AG20443 (cell line): ENCODE measurements around the gene BCL11B.

Experiments
- DNase-seq: peaks from one replicate; pipeline ENCODE4 v3.0.0; 2012; ENCODE audit warnings: low spot score, mixed read lengths

BCL11B gene

DNA sequence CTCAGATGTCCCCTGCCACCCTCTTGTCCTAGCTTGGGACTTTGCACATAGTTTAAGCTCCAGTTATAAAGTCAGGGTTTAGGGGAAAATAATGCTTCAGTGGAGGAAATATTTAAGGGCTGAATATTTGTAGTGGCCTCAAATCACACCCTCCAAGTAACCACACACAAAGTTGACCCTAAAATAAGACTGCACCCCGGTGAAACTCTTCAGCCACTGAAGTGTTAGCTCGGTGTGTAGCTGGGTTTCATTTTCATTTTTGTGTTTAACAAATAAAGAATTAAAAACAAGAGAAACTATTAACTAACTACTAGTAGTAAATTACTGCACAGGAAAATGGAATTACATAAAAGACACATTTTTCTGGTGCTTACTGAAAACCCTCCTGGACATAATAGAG lies 14.8 kb upstream of the BCL11B start:
- DNase-seq, result no peak

DNA sequence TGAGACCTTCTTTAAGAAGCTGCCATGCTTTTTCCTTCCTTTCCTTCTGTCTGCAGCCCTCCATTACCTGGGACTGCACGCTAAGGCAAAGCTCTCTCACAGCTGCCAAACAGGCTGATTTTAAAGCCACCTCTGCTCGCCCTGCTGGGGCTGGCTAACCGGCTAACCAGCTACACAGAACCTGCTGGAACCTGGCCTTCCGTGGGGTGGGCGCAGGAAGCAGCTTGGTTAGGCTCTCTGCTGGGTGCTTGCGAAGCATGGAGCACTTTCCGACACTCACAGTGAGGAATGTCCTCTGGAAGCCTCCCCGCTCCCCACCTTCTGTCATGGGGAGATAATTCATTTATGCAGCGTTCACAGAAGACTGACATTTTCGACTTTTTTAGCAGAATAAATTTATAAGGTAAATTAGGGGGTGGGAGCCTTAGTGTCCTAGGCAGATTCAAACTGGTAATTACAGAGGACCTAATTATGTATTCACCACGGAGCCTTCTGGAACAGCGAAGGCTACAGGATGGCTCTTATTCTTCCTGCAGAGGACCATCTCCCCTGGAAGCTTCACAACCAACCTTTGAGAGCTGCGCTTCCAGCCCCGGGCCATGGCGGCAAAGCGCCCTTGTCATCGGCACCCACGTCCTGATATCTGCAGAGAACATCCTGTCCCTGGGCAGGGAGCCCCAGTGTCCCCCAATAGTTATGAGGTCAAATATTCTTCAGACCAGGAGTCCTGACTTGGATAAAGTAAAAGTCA lies 12.4 kb upstream of the BCL11B start:
- peak; percentile 4 for DNase-seq

DNA sequence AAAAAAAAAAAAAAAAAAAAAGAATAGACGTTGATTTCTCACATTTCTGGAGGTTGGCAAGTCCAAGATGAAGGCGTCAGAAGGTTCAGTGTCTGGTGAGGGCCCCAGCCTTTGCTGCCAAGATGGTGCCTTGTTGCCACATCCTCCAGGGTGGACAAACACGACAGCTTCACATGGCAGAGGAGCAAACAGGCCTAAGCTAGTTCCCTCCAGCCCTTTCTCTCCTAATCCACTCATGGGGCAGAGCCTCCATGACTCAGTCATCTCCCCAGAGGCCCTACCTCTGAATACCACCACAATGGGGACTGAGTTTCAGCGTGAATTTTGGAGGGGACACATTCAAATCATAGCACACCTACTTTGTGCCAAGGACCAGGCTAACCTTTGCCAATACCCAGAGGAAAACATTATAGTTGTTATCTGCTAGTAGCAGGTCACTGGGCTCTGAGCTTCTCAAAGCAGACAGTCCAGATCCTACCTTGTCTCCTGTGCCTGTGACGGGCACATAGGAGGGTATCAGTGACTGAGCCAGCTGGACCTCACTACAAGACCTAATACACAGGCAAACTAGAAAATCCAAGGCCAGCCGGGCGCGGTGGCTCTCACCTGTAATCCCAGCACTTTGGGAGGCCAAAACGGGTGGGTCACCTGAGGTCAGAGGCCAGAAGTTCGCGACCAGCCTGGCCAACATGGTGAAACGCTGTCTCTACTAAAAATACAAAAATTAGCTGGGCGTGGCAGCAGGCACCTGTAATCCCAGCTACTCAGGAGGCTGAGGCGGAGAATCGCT lies 10.5 kb upstream of the BCL11B start:
- DNase-seq, result no peak

DNA sequence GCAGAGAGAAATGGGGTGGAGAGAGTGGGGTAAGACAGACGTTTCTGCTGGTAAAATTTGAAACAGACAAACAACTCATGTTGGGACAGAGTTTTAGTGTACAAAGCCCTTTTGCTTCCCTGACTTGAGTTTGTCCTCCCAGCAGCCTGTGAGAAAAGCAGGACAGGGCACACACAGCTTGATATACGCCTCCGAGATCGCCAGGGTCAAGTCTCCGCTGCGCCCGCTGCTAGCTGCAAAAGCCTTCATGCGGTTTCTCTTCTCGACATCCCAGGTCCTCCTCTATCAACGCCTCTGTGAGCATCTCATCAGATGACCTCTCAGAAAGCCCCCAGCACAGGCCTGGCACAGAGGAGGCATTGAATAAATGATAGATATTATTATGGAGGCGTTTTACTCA lies 9.4 kb upstream of the BCL11B start:
- DNase-seq, result no peak

DNA sequence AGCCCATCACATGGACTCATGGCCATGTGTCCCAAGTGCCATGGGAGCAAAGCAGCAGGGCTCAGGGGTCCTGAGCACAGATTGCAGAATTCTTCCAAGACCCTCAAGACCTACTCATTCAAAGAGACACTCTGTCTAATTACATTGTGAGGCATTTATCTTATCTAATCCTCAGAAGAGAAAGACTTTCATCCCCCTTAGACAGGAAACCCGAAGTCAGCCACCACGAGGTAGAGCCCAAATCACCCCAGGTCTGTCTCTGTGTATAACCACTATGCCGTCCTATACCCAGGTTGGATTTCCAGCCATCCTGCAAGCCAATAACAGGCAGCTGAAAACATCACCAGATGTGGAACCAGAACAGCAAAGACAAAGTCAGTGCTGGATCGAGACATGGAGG lies 8.9 kb upstream of the BCL11B start:
- no peak for DNase-seq

DNA sequence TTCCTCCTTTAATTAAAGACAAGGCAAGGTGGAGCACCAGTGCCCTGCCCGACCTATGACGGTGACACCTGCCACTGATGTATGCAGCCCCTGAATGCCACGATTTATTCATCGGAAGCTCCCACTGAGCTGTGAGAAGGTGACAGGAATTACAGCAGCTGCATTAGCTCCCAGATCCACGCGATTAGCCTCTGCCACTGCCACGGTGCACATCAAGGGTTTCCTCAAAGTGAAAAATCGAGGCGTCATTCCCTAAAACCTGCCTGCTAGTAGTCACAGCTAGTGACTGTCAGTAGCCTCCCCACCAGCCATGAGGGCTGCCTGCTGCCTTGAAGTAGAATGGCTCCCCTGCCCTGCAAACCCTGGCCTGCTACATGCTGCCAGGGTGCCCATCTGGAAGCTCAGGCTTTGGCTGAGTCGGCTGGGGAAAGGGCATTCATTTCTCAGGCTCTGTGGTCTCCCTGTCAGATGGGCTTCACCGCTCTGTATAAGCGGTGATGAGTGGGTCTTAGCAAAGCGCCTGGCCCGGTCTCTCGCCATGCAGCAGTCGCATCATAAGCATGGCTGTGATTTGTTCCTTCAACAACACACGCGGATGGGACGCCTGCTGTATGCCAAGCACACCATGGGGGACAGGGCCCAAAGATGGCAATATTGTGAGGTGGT lies 8.2 kb upstream of the BCL11B start:
- no peak for DNase-seq

DNA sequence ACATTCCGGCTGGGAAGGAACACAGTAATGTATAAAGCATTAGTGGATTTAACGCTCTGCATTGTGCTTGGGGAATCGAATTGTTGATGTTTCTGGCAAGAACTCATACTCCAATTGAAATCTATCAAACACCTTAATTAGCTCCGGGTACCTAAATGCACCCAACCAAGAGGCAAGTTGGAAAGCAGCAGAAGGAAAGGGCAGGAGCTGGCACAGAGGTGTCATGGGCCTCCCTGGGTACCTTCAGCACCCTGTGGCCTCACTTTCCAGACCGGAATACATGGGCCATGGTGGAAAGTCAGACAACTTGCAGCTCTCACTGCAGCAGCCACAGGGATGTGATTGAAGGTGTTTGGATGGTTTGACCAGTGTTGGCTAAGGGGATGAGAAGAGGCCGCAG lies 6.8 kb upstream of the BCL11B start:
- no peak for DNase-seq

DNA sequence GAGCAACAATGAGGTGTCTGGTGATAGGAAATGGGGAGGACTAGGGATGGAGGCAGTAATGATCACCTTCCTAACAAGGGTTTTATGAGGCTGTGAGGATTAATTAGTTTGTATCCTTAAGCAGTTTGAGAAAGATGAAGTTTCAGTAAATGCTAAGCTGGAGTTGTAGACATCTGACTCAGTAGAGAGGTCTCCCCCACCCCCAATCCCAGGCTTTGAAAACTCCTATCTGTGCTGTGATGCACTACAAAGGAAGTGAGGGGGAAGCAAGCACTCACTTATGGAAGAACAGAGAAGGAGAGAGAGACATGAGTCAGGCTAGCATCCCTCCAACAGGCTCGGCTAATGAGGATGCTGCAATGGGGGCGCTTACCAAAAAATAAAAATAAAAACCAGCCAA lies 5.5 kb upstream of the BCL11B start:
- DNase-seq, result no peak

DNA sequence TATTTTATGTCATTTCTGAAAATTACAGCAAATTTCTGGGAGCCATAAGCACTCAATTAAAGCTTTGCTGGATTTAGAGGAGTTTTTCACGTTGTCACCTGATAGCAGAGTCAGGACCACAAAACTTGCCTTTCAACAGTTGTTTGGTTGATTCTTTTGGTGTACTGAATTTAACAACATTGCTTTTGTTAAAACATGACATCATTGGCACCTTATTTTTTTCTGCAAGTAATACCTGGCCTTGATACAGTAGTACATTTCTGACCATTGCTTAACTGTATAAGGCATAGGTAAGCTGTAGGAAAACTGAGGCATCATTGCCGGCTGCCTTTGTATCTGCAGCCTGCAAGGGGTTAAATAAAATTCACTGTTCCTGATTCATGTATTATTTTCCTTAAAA lies 4.5 kb upstream of the BCL11B start:
- no peak for DNase-seq

DNA sequence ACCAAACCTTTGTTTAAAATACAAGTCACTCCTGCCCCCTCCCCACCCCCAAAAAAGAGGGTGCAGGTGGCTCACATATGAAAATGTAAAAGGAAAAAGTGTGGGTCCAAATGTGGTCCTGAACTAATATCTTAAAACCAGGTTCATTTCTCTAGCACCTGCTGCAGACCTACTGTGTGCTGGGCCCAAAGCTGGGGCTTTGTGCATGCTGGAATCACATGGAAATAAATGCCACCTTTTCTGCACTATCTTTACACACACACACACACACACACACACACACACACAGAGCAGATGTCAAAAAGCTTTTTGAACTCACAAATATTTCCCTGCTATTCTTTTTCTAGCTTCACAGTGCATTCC lies 3.2 kb upstream of the BCL11B start:
- DNase-seq, result no peak

DNA sequence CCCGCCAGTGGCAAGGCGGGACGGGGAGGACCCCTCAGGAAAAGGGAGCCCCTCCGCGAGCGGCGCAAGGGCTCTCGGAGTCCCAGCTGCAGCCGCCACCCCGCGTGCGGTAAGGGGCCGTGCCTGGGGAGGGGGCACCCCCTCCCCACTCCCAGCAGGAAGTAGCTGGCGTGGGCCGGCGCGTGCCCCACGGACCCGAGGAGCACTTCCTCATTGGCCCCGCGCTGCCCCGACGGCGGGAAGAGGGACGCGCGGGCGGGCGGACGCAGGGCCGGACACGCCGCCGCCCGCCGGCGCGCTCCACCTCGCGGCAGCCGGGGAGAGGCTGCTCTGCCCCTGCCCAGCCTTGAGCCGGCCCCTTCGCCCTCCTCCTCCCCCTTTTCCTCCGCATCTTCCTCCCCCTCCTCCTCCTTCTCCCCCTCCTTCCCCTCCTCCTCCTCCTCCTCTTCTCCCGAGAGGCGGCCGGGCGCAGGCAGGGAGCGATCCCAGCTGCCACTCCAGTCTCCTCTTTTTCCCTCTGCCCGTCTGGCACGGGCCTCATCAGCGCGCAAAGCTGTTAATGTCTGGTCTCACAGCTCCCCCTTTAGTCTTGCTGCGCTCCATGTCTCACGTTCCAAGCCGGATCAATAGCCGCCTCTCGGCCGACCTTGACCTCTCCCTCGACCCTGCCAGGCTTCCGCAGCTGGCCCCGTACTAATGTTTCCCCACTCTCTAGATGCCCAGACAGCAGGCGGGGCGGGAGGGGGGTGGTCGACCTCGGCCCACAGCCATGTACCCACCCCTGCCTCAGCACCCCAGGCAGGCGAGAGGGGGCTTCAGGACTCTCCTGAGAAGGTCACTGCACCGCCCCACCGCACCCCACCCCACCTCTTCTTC lies 2.6 kb upstream of the BCL11B start:
- DNase-seq, result peak; percentile 80

DNA sequence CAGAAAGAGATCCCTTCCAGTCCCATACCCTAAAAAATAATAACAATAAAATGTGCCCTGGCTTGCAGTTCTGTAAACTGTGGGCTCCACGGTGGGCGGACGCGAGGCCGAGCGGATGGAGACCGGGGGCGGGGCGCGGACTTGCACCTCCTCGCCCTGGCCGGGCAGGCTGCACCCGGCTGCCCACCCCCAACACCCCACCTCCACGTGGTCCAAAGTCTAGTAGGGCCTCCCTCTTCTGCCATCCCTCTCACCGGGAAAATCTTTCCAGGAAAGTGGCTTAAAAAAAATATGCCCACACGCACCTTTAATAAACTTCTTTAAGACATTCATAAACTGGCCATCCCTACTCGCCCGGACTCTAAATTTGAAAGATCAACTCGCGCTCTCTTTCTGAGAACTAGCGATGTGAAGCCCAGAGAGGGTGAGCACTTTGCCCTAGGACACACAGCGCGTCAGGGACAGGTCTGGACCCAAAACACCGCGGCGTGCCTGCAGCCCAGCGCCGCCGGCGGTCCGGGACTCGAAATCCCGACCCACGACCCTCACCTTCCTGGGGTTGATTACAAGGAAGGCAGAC lies 1.9 kb upstream of the BCL11B start:
- DNase-seq, result no peak

DNA sequence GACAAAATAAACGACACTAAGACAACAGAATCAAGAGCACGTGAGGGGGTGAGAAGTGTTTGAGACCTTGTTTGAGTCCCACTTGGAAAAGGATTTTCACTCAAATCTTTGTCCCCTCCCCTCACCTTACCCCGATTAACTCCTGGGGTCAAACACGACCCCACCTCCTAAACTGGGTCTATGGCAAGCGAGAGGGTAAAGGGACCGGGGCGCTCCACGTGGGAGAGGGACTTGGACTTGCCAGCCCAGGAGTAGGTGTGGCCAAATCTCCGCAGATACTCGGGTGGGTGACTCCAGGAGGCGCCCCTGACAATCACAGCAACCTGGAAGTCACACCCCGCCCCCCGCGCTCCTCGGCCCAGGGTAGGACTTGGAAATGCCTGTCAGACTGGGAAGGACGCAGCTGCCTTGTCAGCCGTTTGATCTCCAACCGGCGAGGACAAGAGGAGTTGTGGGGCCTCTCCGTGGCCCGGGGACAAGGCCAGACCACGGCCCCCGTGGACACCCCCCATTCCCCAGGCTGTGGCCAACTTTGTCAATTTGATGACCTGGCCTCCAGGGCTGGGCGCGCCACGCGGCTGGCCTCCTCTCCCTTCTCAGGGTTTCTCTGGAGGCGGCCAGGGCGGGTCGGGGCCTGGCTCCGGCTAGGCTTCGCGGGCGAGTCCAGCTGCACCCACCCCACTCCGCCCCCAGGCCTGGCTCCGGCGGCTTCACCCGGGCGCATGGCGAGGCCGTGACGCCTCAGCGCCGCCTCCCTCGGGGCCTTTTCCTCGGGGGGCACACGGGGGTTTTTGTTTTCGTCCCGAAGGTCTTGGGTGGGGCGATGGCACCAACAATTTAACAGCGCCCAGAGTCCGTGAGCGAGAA lies 1.1 kb upstream of the BCL11B start:
- no peak for DNase-seq

DNA sequence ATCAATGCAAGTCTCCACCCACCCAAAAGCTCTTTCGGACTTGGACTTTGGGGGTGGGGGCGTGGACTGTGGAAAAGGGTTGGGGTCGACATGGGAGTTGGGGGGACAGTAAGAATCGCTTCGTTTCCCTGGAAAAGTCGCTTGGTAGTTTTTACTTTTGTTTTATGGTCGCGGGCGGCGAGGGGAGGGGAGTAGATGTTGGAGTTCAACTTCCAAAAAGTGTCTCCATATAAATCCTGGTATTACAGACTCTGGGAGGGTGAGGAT lies 568 bp upstream of the BCL11B start:
- DNase-seq, result no peak

DNA sequence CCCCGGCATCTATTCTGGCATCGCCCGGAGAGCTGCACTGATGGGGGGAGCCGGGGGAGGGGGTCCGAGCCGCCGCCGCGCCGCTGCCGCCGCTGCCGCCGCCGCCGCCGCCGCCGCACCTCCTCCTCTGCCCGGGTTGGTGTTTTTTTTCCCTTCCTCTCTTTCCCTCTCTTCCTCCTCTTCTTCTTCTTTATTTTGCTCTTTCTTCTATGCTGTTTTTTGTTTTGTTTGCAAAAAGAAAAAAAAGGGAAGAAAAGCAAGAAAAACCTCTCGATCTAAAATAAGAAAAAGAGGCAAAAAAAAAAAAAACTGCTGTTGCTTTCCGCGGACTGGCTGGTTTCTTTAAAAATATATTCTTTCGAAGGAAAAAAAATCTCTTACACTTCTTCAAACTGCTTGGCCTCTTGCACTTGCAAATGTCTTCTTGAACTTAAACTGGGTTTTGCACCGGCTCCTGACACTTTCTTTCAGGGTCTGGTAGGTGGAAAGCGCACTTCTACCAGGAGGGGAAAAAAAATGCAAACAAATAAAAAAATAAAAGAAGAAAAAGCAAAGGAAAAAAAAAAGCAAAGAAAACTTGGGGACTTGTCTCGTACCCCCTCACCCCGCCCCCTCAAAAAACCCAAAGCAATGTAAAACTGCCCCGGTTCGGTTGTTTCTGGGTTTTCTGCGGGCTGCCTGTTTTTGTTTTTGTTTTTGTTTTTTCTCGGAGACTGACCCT lies 616 bp downstream of the BCL11B start:
- DNase-seq, result no peak

DNA sequence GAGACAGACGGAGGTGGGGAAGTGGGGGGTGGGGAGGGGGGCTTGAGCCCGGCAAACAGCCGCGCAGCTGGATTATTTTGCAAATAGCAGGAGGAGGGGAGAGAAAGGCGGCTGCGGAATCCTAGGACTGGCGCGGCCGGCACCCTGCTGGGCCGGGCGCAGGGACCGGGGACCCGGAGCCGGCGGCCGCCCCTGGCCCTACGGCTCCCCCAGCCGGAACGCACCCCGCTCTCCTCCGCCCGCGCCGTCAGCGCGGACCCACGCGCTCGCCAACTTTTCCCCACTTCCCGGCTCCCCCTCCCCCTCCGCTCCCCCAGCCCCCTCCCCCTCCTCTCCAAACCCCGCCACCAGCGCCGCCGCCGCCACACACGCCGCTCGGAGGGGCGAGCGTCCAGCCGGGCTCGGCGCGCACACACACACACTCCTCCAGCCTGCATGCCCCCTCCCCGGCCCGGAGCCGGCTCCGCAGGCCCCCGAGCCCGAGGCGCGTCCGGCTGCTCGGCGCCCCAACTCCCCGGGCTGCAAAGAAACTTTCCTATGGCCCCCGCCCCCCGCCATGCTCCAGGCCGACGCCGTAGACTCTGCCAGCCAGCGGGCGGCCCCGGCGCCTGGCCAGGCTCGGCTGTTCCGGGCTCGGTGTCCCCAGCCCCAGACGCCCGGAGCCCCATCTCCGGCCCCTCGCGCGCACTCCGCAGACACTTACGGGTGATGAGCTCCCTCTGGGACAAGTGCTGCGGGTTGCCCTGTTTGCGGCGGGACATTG lies 1.4 kb downstream of the BCL11B start:
- no peak for DNase-seq

DNA sequence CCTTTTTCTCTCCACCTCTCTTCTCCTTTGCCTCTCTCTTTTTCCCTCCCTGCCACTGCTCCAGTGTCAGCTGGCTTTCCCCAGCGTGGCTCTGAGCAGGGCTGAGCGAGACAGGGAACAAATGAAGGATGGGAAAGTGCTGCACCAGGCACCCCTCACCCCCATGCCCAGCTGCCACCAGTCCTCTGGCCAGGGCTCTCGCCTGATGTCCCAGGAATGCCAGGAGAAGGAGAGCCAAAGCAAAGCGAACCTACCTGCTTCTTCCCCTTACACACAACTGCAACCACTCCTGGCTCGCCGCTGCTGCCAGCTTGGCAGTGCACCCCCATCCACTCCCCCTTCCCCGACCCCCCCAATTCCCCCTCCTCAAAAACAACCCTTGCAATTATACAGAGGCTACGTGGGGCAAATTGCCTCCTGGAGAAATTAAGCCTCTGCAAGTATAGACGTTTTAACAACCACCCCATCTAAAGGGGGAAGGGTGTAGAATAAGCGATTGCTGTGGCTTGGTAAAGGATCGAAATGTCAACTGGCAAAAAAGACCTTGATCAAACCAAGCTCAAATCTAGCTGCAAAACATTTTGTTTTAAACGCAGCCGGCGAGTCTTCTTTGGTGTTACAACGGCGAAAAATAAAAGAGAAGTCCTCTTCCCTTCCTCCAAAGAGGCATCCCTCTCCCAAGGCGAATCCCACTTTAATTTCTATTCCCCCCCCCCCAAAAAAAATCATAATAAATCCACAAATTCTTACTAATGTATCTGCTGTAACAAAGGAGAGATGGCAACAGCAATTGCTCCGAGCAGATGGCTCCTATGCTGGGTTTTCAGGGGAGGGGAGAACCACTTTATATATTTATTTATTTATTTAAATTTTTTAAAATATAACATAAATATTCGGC lies 2.9 kb downstream of the BCL11B start:
- DNase-seq, result no peak
